ENCODE measurements around the gene KSR1. TPM values are rescaled to one million over a fixed set of nuclear protein-coding genes. Genes with fewer than 3 reads are reported as not detected.

KSR1 gene
- polyA plus RNA-seq, 1 of the 3 experiments (the other 2 are of a cell fraction): 7.5 TPM

DNA sequence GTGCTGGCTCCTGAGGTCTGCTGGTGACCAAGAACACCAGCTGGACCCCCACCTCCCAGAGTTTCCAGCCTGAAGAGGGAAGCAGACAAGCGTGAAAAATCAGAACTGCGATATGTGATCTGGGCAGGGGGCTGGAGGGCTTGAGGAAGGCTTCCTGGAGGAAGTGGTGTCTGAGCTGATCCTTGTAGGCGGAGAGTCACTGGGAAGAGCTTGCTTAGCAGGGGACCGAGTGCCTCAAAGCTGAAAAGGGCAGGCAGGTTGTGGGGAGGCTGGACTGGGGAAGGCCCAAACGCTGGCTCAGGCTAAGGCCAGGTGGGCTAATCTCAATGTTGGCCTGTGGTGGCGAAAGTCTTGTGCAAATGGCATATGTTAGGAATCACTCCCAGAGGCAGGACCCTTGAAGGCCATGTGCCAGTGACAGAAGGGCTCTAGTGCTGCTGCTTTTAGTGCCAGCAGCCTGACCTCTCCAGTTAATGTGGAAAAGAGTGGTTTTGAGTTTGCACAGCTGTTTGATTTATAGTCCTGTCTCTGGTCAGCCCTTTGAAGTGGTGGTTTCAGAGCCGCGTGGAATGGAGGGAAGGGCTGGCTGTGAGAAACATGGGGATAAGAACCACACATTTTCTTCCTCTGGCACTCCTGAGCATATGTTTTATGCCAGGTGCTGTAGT lies 89.4 kb downstream of the KSR1 start:
- TF ChIP-seq, protein P1, sequence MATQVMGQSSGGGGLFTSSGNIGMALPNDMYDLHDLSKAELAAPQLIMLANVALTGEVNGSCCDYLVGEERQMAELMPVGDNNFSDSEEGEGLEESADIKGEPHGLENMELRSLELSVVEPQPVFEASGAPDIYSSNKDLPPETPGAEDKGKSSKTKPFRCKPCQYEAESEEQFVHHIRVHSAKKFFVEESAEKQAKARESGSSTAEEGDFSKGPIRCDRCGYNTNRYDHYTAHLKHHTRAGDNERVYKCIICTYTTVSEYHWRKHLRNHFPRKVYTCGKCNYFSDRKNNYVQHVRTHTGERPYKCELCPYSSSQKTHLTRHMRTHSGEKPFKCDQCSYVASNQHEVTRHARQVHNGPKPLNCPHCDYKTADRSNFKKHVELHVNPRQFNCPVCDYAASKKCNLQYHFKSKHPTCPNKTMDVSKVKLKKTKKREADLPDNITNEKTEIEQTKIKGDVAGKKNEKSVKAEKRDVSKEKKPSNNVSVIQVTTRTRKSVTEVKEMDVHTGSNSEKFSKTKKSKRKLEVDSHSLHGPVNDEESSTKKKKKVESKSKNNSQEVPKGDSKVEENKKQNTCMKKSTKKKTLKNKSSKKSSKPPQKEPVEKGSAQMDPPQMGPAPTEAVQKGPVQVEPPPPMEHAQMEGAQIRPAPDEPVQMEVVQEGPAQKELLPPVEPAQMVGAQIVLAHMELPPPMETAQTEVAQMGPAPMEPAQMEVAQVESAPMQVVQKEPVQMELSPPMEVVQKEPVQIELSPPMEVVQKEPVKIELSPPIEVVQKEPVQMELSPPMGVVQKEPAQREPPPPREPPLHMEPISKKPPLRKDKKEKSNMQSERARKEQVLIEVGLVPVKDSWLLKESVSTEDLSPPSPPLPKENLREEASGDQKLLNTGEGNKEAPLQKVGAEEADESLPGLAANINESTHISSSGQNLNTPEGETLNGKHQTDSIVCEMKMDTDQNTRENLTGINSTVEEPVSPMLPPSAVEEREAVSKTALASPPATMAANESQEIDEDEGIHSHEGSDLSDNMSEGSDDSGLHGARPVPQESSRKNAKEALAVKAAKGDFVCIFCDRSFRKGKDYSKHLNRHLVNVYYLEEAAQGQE (IDR thresholded peaks at IDR 0.05; ENCODE audit: low read depth, low read length): no peak
- TF ChIP-seq NRF1 (IDR thresholded peaks at IDR 0.05; ENCODE audit: low read depth, low read length) (no peak), SIN3A (IDR thresholded peaks at IDR 0.05; ENCODE audit: borderline replicate concordance, low read depth, low read length) (no peak), FOXJ3 (CRISPR knock-in tag; IDR thresholded peaks at IDR 0.05) (no peak), YY1 (IDR thresholded peaks at IDR 0.05; ENCODE audit: low read depth) (no peak), EZH2phosphoT487 (IDR thresholded peaks at IDR 0.05; ENCODE audit: borderline replicate concordance, low read depth) (no peak), TCF12 (IDR thresholded peaks at IDR 0.05) (no peak)
- Histone ChIP-seq H3K9me2 (no peaks in the 10 kb centered on the region), H3K9ac (no peak overlapping the region), H3K79me2 (ENCODE audit: insufficient read depth) (no peaks in the 10 kb centered on the region), H3F3A (replicated peaks; ENCODE audit: insufficient read depth) (no peaks in the 10 kb centered on the region), H3K4me1 (ENCODE audit: control insufficient read depth in 1 of 2, insufficient read depth in 2 of 2, low read depth in 1 of 2, low read length in 1 of 2) (peaks cover 5 to 13% of the 10 kb centered on the region in 2 experiments; a peak in 3 of 4 replicates), H3K27ac (ENCODE audit: low read depth in 2 of 2, low read length in 1 of 2) (no peak overlapping the region), H4K20me1 (ENCODE audit: insufficient read depth) (no peaks in the 10 kb centered on the region), H3K4me3 (ENCODE audit: low read depth in 2 of 2, low read length in 1 of 2) (no peak overlapping the region), H3K9me3 (no peaks in the 10 kb centered on the region), H3K27me3 (ENCODE audit: insufficient read depth) (no peaks in the 10 kb centered on the region), H3K36me3 (replicated peaks in 1 of 2; ENCODE audit: control insufficient read depth in 1 of 2, insufficient read depth in 2 of 2, low read length in 1 of 2) (no peaks in the 10 kb centered on the region), H3K4me2 (no peak overlapping the region), H2AFZ (ENCODE audit: low read depth) (no peak overlapping the region)
- POLR2A ChIA-PET: no interaction called here
- DNase-seq: no peak
- CTCF ChIA-PET: interaction anchor here (0.7 to 1.4 kb wide), 5 partner anchors 12 to 309 kb away, joined by 3 to 4 read pairs (median 3); no protein-coding TSS in a partner anchor
- WGBS (ENCODE audit: low lambda C conversion rate): 97% methylated on average over 8 of the region's 8 CpGs

DNA sequence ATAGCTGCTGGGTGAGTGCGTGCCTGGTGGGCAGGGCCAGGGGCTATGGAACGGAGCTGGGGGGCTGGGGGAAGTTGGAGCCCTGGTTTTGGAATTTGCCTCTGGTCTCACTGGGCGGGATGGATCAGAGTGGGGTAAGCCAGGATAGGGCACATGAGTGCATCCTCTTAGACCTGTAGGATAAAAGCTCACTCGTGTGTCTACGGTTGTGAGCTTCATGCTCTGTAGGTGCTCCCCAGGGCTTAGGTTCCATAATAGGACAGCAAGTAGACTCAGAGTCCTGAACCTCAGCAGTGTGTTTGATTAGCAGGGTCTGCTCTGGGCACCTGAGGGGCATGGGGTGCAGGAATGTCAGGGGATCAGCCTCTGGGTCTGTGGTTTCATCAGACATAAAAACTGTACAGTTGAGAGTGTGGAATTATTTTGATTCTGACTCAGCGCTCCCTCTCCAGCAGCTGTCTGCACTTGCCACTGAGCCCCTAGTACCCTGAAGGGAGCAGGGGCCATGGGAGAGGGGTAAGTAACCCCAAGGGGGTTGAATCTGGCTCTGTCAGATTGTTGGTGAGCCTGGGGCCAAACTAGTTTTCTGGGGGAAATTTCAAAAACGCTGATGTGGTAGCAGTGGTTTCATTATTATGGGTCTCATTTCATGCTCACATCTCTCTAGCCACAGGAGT lies 90.5 kb downstream of the KSR1 start:
- ChIA-PET CTCF (interaction anchor here (0.7 to 1.2 kb wide), 4 partner anchors 22 to 165 kb away, joined by 3 read pairs; no protein-coding TSS in a partner anchor), POLR2A (no interaction called here)
- H3K4me2 ChIP-seq: 0 out of 2 replicates have a peak overlapping the region, but pooled peaks have one; percentile 37
- no peak overlapping the region for H2AFZ ChIP-seq (ENCODE audit: low read depth)
- no peaks in the 10 kb centered on the region for H3K79me2 ChIP-seq (ENCODE audit: insufficient read depth)
- no peaks in the 10 kb centered on the region for H3F3A ChIP-seq (replicated peaks; ENCODE audit: insufficient read depth)
- no peaks in the 10 kb centered on the region for H3K9me2 ChIP-seq
- 77% methylated on average over 7 of the region's 7 CpGs for WGBS (ENCODE audit: low lambda C conversion rate)
- no peaks in the 10 kb centered on the region for H3K9me3 ChIP-seq
- no peaks in the 10 kb centered on the region for H3K27me3 ChIP-seq (ENCODE audit: insufficient read depth)
- H3K4me1 ChIP-seq (ENCODE audit: control insufficient read depth in 1 of 2, insufficient read depth in 2 of 2, low read depth in 1 of 2, low read length in 1 of 2): peaks cover 3 to 15% of the 10 kb centered on the region in 2 experiments; a peak in 3 of 4 replicates
- H4K20me1 ChIP-seq (ENCODE audit: insufficient read depth): no peaks in the 10 kb centered on the region
- H3K9ac ChIP-seq: no peak overlapping the region
- H3K36me3 ChIP-seq (replicated peaks in 1 of 2; ENCODE audit: control insufficient read depth in 1 of 2, insufficient read depth in 2 of 2, low read length in 1 of 2): no peaks in the 10 kb centered on the region
- DNase-seq: no peak
- H3K4me3 ChIP-seq (ENCODE audit: low read depth in 2 of 2, low read length in 1 of 2): no peak overlapping the region
- no peak overlapping the region; a peak in 1 of 4 replicates for H3K27ac ChIP-seq (ENCODE audit: low read depth in 2 of 2, low read length in 1 of 2)
- TF ChIP-seq FOXJ3 (CRISPR knock-in tag; IDR thresholded peaks at IDR 0.05): no peak
- no peak for TF ChIP-seq CHD2 (IDR thresholded peaks at IDR 0.05; ENCODE audit: low read length, partially characterized antibody)
- no peak for TF ChIP-seq EZH2phosphoT487 (IDR thresholded peaks at IDR 0.05; ENCODE audit: borderline replicate concordance, low read depth)
- TF ChIP-seq FOSL2 (IDR thresholded peaks at IDR 0.05; ENCODE audit: borderline replicate concordance, low read depth): no peak
- no peak for TF ChIP-seq GABPA (IDR thresholded peaks at IDR 0.05; ENCODE audit: low read depth)
- TF ChIP-seq, protein P2, sequence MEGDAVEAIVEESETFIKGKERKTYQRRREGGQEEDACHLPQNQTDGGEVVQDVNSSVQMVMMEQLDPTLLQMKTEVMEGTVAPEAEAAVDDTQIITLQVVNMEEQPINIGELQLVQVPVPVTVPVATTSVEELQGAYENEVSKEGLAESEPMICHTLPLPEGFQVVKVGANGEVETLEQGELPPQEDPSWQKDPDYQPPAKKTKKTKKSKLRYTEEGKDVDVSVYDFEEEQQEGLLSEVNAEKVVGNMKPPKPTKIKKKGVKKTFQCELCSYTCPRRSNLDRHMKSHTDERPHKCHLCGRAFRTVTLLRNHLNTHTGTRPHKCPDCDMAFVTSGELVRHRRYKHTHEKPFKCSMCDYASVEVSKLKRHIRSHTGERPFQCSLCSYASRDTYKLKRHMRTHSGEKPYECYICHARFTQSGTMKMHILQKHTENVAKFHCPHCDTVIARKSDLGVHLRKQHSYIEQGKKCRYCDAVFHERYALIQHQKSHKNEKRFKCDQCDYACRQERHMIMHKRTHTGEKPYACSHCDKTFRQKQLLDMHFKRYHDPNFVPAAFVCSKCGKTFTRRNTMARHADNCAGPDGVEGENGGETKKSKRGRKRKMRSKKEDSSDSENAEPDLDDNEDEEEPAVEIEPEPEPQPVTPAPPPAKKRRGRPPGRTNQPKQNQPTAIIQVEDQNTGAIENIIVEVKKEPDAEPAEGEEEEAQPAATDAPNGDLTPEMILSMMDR (IDR thresholded peaks at IDR 0.05): no peak
- no peak for TF ChIP-seq TCF12 (IDR thresholded peaks at IDR 0.05)
- no peak for TF ChIP-seq RXRA (IDR thresholded peaks at IDR 0.05; ENCODE audit: borderline replicate concordance, low read depth)
- no peak for TF ChIP-seq GATA2 (CRISPR knock-in tag; IDR thresholded peaks at IDR 0.05)
- no peak for TF ChIP-seq POLR2AphosphoS5 (IDR thresholded peaks at IDR 0.05; ENCODE audit: low read depth, low read length)
- TF ChIP-seq, protein P3, sequence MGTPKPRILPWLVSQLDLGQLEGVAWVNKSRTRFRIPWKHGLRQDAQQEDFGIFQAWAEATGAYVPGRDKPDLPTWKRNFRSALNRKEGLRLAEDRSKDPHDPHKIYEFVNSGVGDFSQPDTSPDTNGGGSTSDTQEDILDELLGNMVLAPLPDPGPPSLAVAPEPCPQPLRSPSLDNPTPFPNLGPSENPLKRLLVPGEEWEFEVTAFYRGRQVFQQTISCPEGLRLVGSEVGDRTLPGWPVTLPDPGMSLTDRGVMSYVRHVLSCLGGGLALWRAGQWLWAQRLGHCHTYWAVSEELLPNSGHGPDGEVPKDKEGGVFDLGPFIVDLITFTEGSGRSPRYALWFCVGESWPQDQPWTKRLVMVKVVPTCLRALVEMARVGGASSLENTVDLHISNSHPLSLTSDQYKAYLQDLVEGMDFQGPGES (IDR thresholded peaks at IDR 0.05; ENCODE audit: low read depth, low read length): no peak
- TF ChIP-seq, protein P4, sequence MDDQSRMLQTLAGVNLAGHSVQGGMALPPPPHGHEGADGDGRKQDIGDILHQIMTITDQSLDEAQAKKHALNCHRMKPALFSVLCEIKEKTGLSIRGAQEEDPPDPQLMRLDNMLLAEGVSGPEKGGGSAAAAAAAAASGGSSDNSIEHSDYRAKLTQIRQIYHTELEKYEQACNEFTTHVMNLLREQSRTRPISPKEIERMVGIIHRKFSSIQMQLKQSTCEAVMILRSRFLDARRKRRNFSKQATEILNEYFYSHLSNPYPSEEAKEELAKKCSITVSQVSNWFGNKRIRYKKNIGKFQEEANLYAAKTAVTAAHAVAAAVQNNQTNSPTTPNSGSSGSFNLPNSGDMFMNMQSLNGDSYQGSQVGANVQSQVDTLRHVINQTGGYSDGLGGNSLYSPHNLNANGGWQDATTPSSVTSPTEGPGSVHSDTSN (IDR thresholded peaks at IDR 0.05): no peak
